Vagina (tissue), 2 donors: Measurements from ENCODE around the gene FBXO24.

Source experiments
- POLR2A ChIP-seq, 2 donors: fragments of 450-650 bp; IDR thresholded peaks; one replicate each; pipeline ENCODE4 v1.6.1; 2017; ENCODE audit warnings: antibody characterized with exemption in 2 of 2, mild to moderate bottlenecking in 2 of 2, moderate library complexity in 2 of 2
- POLR2AphosphoS5 ChIP-seq, 2 donors: sonication (generic); formaldehyde crosslinking; IDR thresholded peaks; one replicate each; pipeline ENCODE4 v1.9.0; 2017; ENCODE audit warnings: antibody characterized with exemption in 2 of 2, mild to moderate bottlenecking in 2 of 2, low read depth in 1 of 2; ENCODE audit not compliant: insufficient read depth in 1 of 2
- TF ChIP-seq, protein P1 (sequence below), 3 experiments: fragments of 450-650 bp in 2 of 3; fragments of 200-600 bp in 1 of 3; sonication (generic) in 1 of 3; IDR thresholded peaks; one replicate each; pipeline ENCODE4 v1.5.1; 2017 to 2019; ENCODE audit warnings: antibody characterized with exemption in 3 of 3, mild to moderate bottlenecking in 2 of 3, moderate library complexity in 2 of 3

GRCh38 chr7:100584683-100585510 lies 1.2 kb upstream of the FBXO24 start:
- TF ChIP-seq, protein P1, sequence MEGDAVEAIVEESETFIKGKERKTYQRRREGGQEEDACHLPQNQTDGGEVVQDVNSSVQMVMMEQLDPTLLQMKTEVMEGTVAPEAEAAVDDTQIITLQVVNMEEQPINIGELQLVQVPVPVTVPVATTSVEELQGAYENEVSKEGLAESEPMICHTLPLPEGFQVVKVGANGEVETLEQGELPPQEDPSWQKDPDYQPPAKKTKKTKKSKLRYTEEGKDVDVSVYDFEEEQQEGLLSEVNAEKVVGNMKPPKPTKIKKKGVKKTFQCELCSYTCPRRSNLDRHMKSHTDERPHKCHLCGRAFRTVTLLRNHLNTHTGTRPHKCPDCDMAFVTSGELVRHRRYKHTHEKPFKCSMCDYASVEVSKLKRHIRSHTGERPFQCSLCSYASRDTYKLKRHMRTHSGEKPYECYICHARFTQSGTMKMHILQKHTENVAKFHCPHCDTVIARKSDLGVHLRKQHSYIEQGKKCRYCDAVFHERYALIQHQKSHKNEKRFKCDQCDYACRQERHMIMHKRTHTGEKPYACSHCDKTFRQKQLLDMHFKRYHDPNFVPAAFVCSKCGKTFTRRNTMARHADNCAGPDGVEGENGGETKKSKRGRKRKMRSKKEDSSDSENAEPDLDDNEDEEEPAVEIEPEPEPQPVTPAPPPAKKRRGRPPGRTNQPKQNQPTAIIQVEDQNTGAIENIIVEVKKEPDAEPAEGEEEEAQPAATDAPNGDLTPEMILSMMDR (IDR thresholded peaks at IDR 0.05): no peak
- TF ChIP-seq POLR2A (IDR thresholded peaks at IDR 0.05) (no peak), POLR2AphosphoS5 (IDR thresholded peaks at IDR 0.05; ENCODE audit: insufficient read depth in 1 of 2, low read depth in 1 of 2) (no peak)
